HG03354 (cell line): ENCODE data around the gene NAP1L4.

Experiments used
- ATAC-seq: cut with Tn5 transposase; IDR thresholded peaks from one replicate; pipeline ENCODE4 v1.9.1; 2021; ENCODE audit warnings: mild to moderate bottlenecking; ENCODE audit not compliant: unreplicated experiment, poor library complexity, severe bottlenecking

NAP1L4 gene

DNA sequence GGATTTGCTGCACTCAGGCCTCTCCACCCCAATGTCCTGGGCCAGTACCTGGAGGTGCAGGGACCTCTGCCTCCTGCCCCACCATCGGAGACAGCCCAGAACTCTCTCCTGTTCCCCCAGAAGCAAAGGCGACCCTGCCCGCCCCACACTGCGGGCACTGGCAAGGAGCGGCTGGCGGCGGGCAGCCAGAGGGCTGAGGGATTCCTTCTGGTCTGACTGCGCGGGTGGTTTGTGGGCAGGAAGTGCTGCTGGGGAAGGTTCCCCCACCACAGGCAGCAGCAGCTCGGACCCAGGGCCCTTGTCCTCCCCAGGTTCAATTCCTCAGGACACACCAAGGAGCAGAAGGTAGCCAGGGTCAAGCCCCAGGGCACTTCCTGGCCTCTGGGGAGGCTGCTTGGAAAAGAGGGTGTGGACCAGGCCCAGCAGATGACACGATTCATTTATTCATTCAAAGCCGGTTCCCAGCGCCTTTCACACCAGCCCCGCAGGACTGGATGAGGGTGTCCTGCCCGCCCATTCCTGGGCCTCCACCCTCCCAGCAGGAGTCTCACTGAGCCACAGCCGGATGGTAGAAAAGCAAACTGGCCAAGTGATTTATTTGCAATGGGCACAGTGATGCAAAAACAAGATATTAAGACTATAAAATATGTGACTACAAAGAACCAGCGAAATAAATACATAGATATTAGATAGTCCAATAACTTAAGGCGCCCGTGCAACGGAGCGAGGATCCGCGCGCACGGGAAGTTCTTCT lies 64.1 kb downstream of the NAP1L4 start:
- ATAC-seq = no peak

DNA sequence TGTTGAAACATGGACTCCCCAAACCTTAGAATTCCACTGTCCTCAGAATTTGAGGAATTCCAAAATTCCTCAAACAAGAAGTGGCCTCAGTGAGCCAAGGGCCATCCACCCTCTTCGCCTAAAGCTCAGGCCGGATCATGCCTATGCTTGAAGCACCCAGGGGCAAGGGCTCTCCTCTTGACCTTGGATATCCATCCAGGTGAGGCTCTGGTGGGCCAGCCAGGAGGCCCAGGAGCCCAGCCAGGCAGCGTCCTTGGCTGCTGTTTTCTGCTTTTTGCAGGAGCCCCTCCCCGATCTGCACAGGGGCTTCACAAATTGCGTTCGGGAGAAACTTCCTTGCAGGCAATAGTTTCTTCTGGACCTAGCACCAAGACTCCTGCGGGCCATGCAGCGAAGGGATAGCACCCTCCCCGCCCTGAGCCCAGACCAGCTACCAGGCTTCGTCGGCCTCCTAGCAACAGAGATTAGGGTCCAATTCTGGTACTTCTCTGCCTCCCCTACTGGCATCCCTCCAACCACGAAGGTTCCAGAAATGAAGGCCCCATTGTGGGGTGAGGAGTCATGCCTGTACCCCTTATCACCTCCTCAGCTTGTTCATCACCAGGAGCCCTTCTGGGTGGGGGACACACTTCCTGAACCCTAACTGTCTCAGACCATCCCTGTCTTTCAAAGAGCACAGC lies 64.9 kb downstream of the NAP1L4 start:
- no peak for ATAC-seq

DNA sequence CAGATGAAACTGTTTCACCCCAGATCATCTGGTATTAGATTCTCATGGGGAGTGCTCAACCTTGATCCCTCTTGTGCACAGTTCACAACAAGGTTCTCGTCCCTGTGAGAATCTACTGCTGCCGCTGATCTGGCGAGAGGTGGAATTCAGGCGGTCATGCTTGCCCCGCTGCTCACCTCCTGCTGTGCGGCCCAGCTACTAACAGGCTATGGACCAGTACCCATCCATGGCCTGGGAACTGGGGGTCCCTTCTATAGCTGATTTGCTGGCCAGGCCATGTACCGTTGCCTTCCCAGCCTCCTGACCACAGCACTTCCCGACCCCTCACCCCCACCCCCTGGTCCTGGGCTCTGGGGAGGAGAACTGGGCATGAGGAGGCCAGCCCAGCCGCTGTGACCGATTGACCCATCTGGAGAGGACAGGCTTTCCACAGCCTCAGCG lies 65.5 kb downstream of the NAP1L4 start:
- no peak for ATAC-seq

DNA sequence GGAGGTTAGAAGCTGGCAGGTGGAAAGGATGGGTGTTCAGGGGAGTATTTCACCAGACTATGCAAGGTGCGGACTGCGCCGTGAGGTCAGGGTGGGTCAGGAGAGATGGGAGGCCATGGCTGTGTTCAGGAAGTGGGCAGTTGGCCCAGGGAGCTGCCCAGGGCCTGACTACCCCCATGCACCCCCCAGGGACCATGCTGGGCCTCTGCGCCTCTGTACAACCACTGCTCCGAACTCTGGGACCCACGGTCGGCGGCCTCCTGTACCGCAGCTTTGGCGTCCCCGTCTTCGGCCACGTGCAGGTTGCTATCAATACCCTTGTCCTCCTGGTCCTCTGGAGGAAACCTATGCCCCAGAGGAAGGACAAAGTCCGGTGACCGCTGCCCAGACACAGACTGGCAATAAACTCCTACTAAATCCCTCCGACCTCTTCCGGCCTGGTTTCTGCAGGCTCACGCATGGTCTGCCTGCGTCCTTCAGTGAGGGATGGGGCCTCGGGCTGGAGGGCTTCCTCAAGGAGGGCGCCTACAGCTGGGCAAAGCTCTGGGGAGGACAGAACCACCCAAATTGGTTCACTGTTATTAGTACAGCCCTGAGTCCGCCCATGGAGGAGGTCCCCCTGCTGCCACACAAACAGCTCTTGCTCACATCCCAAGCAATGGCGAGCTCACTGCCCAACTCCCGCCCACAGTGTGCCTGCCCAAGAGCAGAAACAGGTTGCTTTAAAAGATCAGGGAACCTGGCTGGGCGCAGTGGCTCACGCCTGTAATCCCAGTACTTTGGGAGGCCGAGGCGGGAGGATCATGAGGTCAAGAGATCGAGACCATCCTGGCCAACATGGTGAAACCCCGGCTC lies 67.1 kb downstream of the NAP1L4 start:
- no peak for ATAC-seq

GRCh38 chr11:2924381-2924780 lies 67.7 kb downstream of the NAP1L4 start:
- ATAC-seq = no peak

DNA sequence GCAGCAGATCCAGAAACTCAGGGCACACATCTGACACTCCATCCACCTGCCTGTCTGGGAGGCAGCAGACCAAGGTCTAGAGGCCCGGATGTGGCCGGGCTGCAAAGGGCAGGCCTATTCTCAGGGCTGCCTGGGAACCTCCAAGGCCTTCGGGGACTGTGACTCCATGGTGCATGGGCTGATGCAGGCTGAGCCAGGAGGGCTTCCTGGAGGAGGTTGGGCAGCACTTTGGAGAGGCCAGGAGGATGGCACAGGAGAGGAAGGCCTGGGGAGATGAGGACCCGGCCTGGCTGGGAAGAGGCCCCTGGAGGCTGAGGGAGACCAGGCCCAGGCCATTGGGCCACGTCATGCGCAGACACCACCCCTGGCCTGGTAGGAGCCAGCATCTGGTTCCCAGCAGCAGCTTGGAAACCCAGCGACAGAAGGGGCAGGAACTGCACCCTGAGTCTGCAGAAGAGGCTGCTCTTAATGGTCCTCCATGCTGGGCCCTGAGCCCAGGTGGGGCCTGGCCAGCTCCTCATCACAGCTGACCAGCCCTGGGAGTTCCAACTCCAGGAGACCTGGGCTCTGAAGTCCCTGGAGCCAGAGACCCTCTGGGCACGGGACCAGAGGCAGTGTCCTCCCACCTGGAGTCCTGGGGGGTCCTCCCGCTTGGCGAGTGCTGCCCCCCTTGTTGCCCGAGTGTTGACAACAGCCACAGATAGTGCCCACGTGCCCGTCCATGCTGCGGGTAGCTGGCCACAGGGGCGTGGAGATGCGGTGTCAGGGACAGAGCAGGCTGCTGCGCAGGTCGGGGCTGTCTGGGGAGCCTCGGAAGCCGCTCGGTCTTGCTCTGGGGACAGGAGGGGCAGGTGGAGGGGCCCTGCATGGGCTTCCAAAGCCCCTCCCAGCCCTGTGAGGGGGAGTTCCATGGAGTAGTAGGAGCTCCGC lies 68.4 kb downstream of the NAP1L4 start:
- no peak for ATAC-seq

DNA sequence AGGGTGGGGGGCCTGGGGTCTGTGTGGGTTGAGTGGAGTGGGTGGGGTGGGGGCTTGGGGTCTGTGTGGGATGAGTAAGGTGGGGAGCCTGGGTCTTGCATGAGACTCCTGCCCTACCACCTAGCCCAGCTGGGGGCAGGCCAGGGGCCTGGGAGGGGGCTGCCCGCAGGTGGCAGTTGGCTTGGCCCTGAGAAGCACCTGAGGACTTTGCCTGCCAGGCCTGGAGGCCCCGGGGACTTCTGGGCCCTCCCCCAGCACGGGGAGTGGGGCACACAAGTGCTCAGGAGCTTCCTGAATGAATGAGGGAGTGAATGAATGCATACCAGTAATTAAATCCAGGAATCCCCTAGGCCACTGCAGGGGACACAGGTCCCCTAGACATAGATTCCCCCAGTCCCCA lies 69.5 kb downstream of the NAP1L4 start:
- no peak for ATAC-seq

DNA sequence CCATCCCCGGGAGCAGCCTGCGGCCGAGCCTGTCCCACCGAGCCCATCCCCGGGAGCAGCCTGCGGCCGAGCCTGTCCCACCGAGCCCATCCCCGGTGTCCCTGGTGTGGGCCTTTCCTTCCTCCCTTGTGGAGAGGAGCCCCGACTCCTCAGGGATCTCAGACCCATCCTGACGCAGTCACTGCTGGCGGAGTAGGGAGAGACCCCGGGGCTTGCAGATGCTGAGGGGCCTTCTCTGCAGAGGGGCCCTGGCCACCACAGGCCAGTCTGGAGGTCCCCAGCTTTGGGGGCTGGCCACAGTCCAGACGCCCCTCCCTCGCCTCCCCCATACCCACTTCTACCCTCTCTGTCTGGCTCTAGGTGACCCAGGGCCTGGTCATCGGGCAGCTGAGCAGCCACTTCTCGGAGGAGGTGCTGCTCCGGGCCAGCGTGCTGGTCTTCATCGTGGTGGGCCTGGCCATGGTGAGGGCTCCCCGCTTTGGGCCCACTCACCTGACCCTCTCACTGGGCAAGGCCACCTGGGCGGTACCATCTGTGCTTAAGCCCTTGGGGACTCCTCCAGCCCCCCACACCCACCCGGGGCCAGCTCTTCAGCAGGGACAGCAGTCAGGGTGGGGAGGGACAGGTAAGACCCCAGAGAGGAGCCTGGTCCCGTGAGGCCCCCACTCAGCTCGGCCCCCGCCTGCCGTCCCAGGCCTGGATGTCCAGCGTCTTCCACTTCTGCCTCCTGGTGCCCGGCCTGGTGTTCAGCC lies 70.2 kb downstream of the NAP1L4 start:
- no peak for ATAC-seq

DNA sequence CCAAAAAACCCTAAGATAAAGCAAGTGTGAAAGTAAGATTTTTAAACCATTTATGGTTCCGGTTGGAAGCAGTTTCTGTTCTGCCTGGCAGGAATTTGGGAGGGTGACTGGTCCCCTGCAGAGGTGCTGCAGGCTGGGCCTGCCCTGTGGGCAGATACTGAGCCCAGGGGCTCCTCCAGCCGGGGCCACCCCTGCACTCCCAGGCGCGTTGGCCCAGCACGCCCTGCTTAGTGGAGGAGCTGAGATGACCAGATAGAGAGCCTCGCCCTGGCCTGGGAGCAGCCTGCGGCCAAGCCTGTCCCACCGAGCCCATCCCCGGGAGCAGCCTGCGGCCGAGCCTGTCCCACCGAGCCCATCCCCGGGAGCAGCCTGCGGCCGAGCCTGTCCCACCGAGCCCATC lies 70.9 kb downstream of the NAP1L4 start:
- no peak for ATAC-seq

DNA sequence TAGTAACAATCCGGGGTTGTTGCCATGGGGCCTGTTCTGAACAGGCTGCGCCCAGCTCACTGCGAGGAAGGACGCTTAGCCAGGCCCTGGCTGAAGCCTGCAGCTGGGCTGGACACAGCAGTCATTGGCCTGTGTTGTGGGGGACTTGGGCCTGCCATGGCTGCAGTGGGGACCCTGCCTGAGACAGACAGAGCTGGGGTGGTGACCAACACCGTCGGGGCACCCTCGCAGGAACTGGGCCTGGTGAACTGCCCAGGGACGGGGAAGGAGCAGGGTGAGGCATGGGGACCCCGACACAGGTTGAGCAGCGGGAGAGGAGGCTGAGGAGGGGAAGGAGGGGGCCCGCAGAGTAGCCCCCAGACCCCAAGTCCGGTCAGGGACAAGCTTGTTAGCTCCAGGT lies 71.8 kb downstream of the NAP1L4 start:
- no peak for ATAC-seq

GRCh38 chr11:2919837-2920236 lies 72.3 kb downstream of the NAP1L4 start:
- no peak for ATAC-seq

- no peak for ATAC-seq
These were observed 72.9 kb downstream of the NAP1L4 start for GRCh38 chr11:2919188-2919587.

- no peak for ATAC-seq
These were observed 74.2 kb downstream of the NAP1L4 start for GRCh38 chr11:2917842-2918490.

DNA sequence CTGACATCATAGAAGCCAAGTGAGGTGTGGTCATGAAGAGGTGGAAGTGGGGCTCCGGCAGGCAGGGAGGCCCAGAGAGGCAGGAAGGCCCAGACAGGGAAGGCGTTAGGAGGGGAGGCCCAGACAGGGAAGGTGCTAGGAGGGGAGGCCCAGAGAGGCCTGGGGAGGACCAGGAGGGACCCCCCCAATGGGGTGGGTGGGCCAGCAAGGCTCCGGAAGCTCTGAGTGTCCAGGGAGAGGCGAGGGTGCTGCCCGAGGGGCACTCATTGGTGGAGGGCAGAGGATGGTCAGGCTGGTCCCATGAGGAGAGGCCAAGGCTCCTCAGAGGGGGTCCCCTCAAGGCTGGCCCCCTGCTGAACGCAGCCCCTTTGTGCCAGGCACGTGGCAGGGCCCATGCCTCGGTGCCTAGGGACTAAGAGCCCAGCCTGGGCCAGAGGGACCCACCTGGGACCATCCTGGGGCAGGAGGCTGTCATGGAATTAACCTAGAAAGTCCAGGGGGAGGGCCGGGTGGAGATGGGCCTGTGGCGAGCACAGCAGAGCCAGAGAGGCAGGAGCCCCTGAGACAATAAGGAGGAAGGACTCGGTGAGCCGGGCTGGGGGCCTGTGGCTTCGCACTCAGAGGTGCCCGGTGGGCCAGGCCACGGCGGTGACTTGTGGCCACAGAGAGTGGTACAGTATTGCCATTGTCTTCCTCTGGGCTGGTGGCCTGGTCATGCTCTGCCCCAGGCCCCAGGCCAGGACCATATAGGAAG lies 75.1 kb downstream of the NAP1L4 start:
- no peak for ATAC-seq

DNA sequence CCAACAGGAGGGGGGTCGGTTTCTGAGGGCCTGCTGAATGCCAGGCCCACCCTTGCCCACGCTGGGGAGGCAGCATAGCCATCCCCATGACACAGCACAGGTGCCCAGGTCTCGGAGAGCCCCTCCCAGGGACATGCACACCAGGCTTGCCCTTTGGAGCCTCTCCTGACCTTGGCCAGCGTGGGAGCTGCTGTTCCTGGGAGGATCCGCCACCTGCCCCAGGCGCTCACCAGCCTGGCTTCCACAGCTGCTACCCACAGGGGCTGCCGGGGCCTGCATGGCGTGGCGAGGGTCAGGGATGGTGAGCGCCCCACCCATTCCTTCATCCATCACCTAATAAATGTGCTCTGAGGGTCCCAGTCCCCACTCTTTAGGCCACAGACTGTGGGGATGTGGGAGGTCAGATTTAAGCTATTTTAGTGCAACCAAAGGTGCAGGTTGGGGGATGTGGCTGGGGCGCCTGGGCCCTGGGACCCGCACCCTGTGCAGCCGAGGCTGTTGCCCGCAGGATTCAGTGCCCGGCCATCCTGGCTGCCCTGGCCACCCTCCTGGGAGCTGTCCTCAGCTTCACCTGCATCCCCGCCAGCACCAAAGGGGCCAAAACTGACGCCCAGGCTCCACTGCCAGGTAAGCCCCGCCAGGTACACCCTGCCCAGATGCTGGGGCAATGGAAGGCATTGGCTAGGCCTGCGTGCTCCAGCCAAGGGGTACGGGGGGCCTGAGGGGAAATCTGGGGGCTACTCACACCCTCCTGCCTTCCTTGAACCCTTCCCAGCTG lies 75.8 kb downstream of the NAP1L4 start:
- no peak for ATAC-seq

DNA sequence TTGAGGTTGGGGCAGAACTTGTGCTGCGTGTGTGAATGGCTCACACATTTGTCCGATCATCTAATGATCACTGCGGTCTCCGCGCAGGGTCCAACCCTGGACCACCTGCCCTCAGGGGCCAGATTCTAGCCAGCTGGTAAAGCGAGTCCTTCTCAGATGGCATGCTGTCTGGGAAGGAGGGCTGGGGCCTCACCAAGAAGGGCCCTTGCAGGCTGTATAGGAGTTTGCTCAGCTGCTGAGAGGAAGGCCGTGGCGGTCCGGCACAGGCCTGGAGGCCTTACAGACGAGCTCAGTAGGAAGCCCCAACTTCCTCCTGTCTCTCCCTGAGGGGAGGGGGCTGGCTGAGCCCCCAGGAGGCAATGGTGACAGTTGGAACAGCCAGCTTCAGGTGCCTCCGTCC lies 76.7 kb downstream of the NAP1L4 start:
- no peak for ATAC-seq
